ENCODE data around the gene EIF4G3.

DNA sequence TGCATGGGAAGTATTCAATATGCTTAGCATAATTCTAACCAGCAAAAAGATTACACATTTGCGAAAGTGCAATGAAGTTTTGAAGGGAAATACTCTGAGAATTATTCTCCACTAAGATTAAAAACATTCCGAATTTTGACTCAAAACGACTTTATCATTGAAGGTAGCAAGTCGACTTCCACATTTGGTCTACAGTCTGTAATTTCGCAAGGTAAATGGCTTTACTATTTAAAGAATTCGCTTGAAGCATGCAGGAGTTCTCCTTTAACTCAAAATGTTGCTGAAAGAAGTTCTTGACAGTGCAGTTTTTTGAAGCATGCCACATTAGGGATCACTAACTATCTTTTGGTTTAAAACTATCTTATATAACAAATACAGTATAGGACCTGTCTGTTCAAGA lies 228.6 kb downstream of the EIF4G3 start:
- TF ChIP-seq, protein P1, sequence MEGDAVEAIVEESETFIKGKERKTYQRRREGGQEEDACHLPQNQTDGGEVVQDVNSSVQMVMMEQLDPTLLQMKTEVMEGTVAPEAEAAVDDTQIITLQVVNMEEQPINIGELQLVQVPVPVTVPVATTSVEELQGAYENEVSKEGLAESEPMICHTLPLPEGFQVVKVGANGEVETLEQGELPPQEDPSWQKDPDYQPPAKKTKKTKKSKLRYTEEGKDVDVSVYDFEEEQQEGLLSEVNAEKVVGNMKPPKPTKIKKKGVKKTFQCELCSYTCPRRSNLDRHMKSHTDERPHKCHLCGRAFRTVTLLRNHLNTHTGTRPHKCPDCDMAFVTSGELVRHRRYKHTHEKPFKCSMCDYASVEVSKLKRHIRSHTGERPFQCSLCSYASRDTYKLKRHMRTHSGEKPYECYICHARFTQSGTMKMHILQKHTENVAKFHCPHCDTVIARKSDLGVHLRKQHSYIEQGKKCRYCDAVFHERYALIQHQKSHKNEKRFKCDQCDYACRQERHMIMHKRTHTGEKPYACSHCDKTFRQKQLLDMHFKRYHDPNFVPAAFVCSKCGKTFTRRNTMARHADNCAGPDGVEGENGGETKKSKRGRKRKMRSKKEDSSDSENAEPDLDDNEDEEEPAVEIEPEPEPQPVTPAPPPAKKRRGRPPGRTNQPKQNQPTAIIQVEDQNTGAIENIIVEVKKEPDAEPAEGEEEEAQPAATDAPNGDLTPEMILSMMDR (IDR thresholded peaks at IDR 0.05; ENCODE audit: low read length), result no peak
- no peak for TF ChIP-seq EZH2phosphoT487 (IDR thresholded peaks at IDR 0.05; ENCODE audit: low read length)
